ENCODE measurements around the gene UTP11.

DNA sequence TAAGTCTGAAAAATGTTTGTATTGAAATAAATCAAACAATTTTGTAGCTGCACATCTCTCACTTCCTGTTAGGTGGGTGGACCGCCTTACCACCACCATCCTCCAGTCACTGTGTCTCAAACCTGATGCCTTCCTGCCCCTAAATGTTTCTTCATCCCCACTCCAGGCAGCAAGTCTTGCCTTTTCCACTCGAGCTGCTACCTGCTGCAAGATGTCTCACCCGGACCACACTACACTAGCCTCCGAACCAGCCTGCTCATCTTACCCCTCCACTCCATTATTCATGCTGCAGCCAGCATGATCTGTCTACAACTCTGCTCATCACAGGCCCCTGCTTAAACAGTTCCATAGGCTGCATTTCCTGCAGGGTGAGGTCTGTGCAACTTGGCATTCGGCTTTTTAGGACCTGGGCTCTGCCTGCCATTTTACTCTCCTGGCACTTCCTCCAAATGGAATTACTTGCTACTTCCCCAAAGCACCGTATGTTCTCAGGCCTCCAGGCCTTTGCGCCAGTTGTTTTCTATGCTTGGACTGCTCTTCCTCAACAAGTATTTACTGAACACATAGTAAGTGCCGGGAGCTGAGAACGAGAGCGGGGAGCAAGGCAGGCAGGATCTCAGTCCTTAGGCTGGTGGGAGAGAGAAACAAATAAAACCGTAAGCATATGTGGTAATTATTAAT lies 17.5 kb upstream of the UTP11 start:
- TF ChIP-seq POLR2A (IDR thresholded peaks at IDR 0.05; ENCODE audit: low read length) (no peak), GATA1 (IDR thresholded peaks at IDR 0.05; ENCODE audit: low read depth, low read length) (no peak)

Measured in erythroblast (primary cell).